SH-SY5Y (cell line): ENCODE data around the gene CYP4B1.

Experiments used
- GATA2 ChIP-seq: IDR thresholded peaks from 2 replicates; pipeline ENCODE4 v1.6.1; 2011; ENCODE audit warnings: mild to moderate bottlenecking, low read depth, low read length
- GATA3 ChIP-seq: IDR thresholded peaks from 2 replicates; pipeline ENCODE4 v1.6.1; 2011; ENCODE audit warnings: low read depth, mild to moderate bottlenecking, low read length, moderate library complexity

The CYP4B1 gene

DNA sequence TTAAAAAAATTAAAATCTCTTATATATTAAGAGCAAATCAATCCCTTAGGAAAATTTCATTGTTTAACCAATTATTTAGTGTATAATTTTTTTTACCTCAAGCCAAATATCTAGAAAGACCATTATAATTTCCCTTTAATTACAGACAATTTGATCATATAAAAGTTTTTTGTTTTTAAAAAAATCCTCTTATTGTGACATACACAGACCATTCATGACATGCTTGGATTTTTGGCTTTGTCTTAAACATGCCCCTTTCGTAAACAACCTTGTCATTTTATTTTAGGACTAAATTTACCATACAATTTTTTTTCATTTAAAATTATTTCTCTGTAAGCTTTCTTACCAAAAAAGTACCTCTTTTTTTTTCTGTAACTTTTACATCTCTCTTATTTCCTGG, 14.2 kb upstream of the CYP4B1 start:
- TF ChIP-seq GATA2: no peak
- TF ChIP-seq GATA3: no peak

DNA sequence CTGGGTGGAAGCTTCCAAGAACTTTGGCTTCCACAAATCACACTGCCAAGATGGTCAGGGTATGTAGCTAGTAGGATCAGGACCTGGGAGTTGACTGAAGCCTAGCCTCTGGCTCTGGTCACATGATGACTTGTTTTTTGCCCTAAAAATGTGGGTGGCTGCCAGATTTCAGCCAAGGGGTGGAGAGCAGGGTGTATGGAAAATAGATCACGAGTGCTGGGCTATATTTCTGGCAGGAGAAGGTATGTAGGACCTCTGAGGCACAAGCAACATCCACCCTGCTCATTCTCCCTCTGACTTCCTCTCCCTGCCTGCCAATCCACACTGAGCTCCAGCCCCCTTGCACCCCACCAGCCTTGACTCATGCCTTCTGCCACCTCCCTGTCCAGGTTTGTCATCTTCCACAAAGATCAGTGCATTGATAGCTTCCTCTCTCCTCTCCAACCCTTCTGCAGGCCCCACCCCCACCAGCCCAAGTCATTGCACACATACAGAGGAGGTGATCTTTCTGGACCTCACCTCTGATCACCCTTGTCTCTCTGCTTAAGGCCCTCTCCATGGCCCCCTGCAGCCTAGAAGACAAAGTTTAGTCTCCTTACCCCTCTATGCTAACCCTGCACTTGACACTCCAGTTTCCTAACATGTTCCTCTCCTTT, 8.3 kb upstream of the CYP4B1 start:
- TF ChIP-seq GATA3 (no peak), GATA2 (no peak)

DNA sequence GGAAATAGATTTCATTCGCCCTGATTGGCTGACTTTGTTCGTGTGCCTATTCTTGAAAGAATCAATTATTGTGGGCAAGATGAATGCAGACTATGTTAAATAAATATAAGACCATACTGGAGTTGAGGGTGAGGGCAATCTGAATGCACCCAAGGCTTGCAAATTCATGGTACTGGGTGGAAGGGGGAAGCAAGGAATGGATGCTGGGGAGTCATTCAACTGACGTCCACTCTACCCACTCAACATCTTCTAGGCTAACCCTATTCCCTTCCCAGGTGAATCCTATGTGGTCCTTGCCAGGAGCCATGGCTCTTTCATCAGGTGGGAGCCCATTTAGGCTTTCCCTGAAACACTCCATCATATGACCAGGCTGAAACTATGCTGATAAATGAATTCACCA, 5.7 kb upstream of the CYP4B1 start:
- TF ChIP-seq GATA3 (no peak), GATA2 (no peak)

DNA sequence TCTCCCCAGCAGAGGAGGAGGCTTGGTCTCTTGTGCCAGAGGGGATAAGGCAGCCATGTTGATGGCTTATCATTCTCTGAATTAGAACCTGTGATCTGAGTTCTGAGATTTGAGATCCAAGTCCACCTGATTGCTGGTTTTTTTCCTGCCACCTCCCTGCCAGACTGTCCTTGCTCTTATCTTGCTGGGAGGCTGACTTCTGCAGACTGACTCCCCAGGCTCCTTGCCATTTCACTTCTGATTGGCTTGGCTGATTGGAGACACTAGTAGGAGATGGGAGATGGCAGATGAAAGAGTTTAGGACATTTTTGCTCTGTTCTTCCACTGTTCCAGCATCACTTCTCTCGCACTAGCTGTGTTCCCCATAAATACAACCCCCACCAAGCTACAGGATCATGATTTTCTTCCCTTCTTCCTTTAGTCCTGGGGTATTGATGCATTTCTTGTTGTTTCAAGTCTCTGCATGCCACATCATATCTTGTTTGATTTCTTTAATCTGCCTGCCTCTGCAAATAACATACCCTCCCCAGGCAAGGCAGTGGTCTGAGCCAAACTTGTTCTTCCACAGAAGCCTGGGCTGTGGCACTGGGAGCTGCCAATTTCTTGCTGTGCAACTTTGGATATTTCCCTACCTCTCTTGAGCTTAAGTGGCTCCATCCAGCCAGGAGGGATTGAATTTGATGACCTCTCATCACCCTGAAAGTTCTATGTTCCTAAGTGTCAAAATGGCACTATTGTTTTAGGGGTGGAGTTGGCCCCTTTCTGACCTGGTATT, 963 bp upstream of the CYP4B1 start:
- no peak for TF ChIP-seq GATA3
- TF ChIP-seq GATA2: no peak

DNA sequence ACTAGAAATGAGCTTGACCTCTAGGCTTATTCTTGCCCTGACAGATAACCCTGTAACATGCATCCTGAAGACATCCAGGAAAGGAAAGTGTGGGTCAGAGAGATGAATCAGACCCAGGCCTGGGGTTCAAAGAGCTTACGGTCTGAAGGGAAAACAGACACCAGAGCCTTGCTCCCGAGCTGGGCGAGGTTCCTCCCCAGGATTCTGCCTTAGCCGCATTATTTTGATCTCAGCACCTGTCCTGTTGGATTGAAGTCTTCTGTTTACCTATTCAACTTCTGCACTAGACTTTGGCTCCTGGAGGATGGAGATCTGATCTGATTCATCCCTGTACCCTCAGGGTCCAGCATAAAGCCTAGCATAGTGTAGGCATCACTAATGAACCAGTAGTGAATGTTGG, 1.9 kb downstream of the CYP4B1 start:
- TF ChIP-seq GATA2 (no peak), GATA3 (no peak)

DNA sequence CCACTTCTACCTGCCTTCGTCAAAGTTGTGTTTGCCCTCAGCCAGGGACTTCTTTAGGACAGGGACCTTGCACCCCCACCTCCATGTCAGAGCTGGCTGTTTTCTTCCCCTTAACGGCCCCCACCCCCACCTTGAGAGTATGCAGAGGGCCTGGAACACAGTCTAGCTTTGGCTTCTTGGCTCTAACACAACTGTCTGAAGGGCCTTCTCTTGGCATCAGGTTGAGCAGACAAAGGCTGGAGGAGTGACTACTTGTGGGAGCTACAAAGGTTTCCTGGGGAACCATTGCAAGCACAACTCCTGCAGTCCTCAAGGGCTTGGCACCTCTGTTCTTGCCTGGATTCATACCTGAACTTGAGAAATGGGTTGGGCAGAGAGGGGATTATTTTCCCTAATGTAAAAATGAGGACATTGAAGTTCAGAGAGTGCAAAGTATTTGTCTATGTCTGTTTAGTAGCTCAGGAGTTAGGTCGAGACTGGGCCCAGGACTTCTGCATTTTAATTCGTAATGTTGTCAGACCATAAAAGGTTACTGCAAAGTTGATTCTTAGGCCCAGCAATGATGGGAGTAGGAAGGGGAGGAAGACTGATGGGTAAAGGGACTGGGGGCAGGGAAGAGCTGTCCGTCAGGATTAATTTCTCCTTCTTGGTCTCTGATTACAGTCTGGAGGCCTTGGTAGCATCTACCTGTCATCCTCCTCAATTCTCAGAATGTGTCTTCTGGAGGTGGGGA, 2.6 kb downstream of the CYP4B1 start:
- TF ChIP-seq GATA3 (no peak), GATA2 (no peak)

DNA sequence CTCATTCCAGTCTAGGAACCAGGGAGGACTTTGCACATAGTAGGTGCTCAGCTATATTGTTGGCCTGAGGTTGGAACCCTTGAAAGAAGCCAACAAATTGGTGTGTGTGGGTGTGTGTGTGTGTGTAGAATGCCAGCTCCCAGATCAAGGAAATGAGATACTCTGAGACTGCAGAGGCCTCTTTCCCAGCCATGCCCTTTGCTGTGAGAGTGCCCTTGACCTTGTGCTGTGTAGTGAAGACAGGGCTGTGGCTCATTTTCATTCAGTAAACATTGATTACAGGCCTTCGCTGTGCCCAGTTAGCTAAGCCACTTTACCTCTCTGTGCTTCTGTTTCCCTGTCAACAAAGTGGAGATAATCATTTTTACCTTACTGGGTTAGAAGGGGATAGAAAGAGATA, 3.2 kb downstream of the CYP4B1 start:
- no peak for TF ChIP-seq GATA2
- no peak for TF ChIP-seq GATA3

DNA sequence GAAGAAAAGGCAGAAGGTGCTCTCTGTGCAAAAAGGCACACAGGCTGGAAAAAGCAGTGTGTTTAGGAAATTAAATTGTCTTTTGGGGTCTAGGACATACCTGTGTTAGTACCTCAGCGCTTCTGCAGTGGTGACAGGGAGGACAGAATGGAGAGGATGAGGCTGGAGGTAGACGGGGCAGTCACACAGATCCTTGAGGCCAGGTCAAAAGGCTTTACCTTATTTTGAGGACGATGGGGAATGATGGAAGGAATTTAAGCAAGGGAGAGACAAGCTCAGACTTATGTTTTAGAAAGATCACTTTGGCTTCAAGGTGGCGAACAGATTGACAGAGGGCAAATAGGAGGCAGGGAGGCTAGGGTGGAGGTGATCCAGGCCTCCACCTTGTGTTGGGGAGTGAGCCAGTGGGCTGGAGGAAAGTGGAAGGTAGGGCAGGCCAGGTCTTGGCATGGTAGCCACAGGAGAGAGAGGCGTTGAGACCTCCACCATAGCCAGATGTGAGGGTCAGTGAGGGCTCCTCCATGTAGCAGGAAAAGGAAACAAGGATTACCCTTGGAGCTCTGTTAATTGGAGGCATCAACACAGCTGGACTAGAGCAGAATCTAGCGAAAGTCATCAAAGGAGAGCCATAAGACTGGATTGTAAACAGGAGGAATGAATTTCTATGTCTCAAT, 4.2 kb downstream of the CYP4B1 start:
- TF ChIP-seq GATA2 (no peak), GATA3 (no peak)

DNA sequence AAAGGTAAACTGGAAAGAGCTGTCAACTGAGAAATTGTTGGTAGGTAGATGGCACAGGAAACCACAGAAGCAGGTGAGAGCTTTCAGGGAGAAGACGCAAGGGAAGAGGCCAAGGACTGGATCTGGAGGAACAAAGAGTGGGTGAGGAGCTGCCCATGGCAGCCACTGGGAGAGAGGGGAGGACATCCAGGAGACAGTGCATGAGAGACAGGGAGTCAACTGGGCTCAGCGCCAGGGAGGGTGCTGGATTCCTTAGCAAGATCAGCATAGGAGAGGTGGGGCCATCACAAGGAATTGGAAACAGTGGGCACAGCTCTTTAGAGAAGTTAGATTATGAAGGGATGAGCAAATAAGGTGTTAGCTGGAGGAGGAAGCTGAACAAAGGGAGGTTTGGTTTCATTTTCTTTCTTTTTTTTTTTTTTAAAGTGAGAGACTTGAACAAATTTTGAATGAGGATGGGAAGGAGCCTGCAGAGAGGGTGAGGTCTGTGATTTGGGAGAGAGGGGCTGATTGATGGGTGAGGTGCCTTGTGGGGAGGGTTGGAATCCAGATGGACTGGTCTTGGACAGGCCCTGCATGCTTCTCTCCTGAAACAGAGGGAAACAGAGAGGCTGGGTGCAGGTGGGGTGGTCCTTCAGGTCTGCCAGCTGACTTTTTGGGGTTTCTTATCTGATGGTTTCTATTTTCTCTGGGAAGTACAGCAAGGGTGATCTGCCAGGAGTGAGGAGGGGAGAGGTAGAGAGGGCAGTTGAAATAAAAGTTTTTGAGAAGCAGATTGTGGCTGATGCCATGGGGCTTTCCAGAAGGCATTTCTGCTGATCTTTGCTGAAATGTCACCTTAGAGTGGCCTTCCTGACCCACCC, 5.4 kb downstream of the CYP4B1 start:
- TF ChIP-seq GATA3 (no peak), GATA2 (no peak)

DNA sequence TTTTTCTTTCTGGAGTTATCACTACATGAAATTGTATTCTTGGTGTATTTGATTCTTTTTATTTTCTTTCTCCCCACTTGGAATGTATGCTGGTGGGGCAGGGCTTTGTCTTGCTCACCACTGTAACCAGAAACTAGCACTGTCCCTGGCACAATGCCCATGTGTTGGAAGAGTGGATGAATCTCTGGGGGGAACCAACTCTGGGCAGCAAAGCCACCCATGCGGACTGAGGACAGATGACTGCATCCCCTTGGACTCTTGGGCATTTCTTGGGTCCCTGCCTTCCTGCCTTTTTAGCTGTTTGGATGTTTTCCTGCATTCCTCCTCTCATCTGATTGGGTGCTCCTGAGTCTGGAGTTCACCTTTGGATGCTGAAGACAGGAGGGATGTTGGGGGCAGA, 6.1 kb downstream of the CYP4B1 start:
- TF ChIP-seq GATA3 (no peak), GATA2 (no peak)

DNA sequence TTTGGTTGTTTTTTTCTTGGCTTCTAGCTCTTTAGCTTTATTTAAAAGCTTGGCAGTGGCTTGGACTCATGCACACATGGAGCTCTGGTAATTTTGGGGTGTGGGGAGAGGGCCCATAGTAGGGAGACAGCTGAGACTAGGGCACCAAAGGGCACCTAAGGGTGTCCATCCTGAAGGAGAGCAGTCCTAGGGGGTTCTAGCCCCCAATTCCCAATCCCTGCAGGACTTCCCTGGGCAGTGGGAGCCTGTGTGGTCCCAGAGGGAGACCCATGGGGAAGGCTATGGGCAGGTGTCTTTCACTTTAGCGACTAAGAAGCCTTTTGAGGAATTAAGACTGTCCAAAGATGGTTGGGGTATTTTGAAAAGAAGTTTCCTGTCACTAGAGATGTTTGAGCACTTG, 6.9 kb downstream of the CYP4B1 start:
- TF ChIP-seq GATA3: no peak
- no peak for TF ChIP-seq GATA2

DNA sequence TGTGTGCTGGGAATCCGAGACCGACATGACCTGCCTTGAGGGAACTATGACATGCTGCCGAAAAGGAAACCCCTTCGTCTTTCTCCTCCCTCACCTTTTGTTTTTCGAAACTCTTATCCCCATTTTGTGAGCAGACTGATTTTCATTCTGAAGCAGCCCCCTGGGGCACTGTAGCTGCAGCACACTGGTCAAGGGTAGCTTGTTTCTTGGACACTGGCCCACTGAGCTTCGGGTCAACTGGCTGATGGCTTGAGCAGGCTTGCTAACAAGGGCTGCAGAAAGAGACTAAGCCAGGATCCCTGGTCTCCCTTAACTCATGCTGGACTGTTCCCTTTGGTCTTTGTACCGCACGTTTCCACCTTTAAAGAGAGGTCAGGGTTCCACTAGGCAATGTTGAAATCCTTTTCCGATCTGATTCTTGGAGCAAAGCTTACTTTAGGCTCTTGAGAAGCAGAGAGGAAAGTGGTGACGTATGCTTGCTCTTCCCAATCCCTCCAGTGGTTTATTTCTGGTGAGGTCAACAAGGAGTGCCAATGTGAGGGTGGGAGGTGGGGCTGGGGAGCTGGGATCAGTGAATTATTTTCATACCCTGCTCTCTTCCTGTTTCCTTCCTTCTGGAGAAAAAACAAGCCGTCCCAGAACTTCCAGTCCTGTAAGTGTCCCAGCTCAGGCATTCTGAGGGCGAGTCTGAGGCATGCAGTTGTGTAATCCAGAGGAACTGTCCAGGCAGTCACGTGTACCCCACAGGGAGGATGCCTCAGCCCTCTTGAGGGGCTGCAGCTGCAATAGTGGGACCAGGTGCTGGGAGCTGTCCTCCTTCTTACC, 7.6 kb downstream of the CYP4B1 start:
- no peak for TF ChIP-seq GATA2
- TF ChIP-seq GATA3: no peak

DNA sequence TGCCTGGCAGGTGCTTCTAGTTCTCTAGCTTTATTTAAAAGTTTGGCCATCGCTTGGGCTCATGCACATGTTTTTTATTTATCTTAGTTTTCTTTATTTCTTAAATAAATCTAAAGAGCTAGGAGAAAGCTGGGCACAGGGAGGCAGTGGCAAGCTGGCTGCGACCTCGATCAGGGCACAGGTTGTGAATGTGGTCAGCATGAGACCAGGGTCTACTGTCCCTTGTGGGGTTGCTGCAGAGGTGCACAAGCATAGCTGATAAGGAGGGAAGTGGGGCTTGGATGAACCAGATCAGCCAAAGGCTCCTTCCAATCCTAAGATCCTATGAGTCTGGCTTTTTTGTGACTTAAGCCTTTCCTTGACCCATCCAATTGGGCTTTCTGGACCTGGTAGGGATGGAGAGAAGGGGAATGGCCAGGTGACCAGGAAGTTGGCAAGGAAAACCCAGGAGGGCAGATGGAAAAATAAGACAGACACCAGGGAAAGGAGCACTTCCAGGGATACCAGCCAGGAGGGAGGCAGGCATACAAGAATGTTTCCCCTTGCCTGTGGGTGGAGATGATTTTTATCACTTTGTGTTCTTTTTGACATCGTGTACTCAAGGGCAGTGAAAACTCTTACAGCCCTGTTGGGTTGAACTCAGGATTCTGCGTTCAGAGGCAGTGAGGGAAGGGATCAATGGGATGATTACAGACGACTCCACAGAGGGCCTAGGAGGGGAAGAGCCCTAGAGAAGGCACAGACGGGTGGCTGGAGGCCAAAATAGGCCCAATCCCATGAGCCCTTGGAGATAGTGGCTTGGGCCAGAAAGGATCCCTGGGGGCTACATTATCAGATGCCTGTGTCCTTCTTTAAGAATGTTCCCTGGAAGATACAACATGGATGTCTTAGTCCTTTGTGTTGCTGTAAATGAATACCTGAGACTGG, 8.5 kb downstream of the CYP4B1 start:
- TF ChIP-seq GATA2: no peak
- no peak for TF ChIP-seq GATA3

DNA sequence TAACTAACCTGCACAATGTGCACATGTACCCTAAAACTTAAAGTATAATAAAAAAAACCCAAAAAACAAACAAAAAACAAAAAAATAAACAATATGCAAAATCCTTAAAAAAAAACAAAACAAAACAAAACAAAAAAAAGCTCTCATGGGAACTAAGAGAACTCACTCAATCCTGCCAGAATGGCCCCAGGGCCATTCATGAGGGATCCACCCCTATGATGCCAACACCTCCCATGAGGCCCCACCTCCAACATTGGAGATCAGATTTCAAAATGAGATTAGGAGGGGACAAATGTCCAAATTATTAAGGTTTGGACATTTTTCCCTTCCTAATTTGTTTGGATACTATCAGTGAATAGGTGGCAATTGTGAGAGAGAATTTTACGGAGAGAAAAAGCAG, 10.2 kb downstream of the CYP4B1 start:
- TF ChIP-seq GATA2: no peak
- no peak for TF ChIP-seq GATA3
